H1 (cell line): ENCODE data around the gene TGFBR2. TPM values are rescaled to one million over a fixed set of nuclear protein-coding genes. Genes with fewer than 3 reads are reported as not detected.

Source experiments
- SIN3A ChIP-seq, 2 experiments: IDR thresholded peaks in 1 of 2; conservative IDR thresholded peaks in 1 of 2; 2 replicates each; pipeline ENCODE4 v1.6.1; 2011 to 2012; ENCODE audit warnings: low read length in 2 of 2, improper control_type of control experiment in 1 of 2, low read depth in 1 of 2, mild to moderate bottlenecking in 1 of 2
- TAF7 ChIP-seq: optimal IDR thresholded peaks from 2 replicates; pipeline ENCODE3; 2011; ENCODE audit warnings: low read depth, mild to moderate bottlenecking, inconsistent platforms, low read length, moderate library complexity, borderline replicate concordance
- polyA plus RNA-seq, 7 experiments: library from polyadenylated mRNA; depleted of rRNA in 3 of 7; stranded (reverse) in 5 of 7; unstranded in 2 of 7; fragments of >200 nt in 5 of 7; fragments of 200-250 nt in 2 of 7; gene quantifications; 1 replicate in 5 of 7; 2 replicates in 1 of 7; 4 replicates in 1 of 7; pipeline versions ENCODE4 v1.2.1 to v1.2.3, GENCODE V29; 2011 to 2013; ENCODE audit warnings: missing spikeins in 2 of 7, mixed read lengths in 2 of 7
- total RNA-seq: library from RNA; stranded (reverse); fragmentation: NEBNext Ultra II Directional; extraction: Animal tissue kit (Norgen Biotek cat#: 25700); gene quantifications from 2 replicates; pipeline ENCODE4 v1.2.1, GENCODE V29; 2021

TGFBR2 gene
- total and polyA plus RNA-seq, 2 of the 8 experiments (the other 6 are each of a cell fraction or from before 2014, with no cell fraction given) = 4.2 to 7.4 TPM

- TF ChIP-seq TAF7 (no peak), SIN3A (conservative IDR thresholded peaks at IDR 0.05 in 1 of 2, IDR thresholded peaks at IDR 0.05 in 1 of 2; ENCODE audit: low read depth in 1 of 2, low read length in 2 of 2) (no peak)
Observed at GRCh38 chr3:30608598-30608947, 2.2 kb downstream of the TGFBR2 start (continued).
